HepG2 (cell line): ENCODE results near the gene UCKL1. TPM values are rescaled to one million over a fixed set of nuclear protein-coding genes. Genes with fewer than 3 reads are reported as not detected.

ENCODE experiments used
- ATAC-seq: fragments of 200-7000 bp; cut with Tn5 transposase; 3 replicates; pipeline ENCODE4 v1.9.1; 2020; ENCODE audit warnings: mild to moderate bottlenecking, moderate library complexity
- BruUV-seq: library from RNA; stranded (reverse); fragments of 400-500 nt; replicated peaks from 2 replicates; lab custom pipeline; 2021; lab: Mats Ljungman, UMichigan
- CTCF ChIA-PET: fragments of 300-600 bp; formaldehyde crosslinking; extraction: SDS; loops from one replicate; lab custom pipeline; 2021; ENCODE audit warnings: low total read pairs, inconsistent platforms, low intra/inter-chr PET ratio; lab: Yijun Ruan, JAX
- POLR2A ChIA-PET: fragments of 350-600 bp; sonication (Branson Sonifier 250); formaldehyde crosslinking; loops from one replicate; lab custom pipeline; 2020; ENCODE audit warnings: antibody characterized with exemption, inconsistent platforms; lab: Yijun Ruan, JAX
- DNase-seq: peaks from one replicate; pipeline ENCODE4 v3.0.0-alpha.2; 2015; ENCODE audit warnings: low spot score
- FAIRE-seq: peaks from 3 replicates; lab custom pipeline; 2011; peaks lifted over from hg19 to GRCh38; lab: Jason Lieb, UNC
- H2AFZ ChIP-seq: one replicate; pipeline ENCODE4 v1.6.1; 2011; ENCODE audit warnings: low read length, inconsistent platforms
- H3K27ac ChIP-seq: fragments of 300-600 bp; 3 replicates; pipeline ENCODE4 v1.8.0; 2011; ENCODE audit warnings: mixed run types, mild to moderate bottlenecking, mixed read lengths, low read length, inconsistent platforms; ENCODE audit not compliant: insufficient read depth; ENCODE audit errors: extremely low read length
- H3K27me3 ChIP-seq, 2 experiments: fragments of 200-600 bp in 1 of 2; 2 replicates in 1 of 2; 3 replicates in 1 of 2; pipeline versions ENCODE4 v1.6.0 to v1.8.0; 2011; ENCODE audit warnings: low read length in 2 of 2, mild to moderate bottlenecking in 2 of 2, moderate library complexity in 2 of 2, inconsistent platforms in 1 of 2; ENCODE audit not compliant: insufficient read depth in 2 of 2, control insufficient read depth in 1 of 2
- H3K36me3 ChIP-seq, 2 experiments: fragments of 200-600 bp in 1 of 2; replicated peaks in 1 of 2; 2 replicates in 1 of 2; 3 replicates in 1 of 2; pipeline versions ENCODE4 v1.5.1 to v1.8.0; 2011; ENCODE audit warnings: low read length in 2 of 2, inconsistent platforms in 1 of 2; ENCODE audit not compliant: insufficient read depth in 2 of 2, control insufficient read depth in 1 of 2
- H3K4me1 ChIP-seq: 2 replicates; pipeline ENCODE4 v1.5.1; 2012; ENCODE audit warnings: low read length, inconsistent platforms; ENCODE audit not compliant: insufficient read depth
- H3K4me2 ChIP-seq: 2 replicates; pipeline ENCODE4 v1.6.0; 2011; ENCODE audit warnings: low read depth, low read length, inconsistent platforms
- H3K4me3 ChIP-seq, 3 experiments: fragments of 200-600 bp in 1 of 3; sonication (generic), shearing (Covaris generic) in 1 of 3; replicated peaks in 1 of 3; 2 replicates each; pipeline ENCODE4 v1.5.1; 2011 to 2016; ENCODE audit warnings: low read length in 3 of 3, inconsistent platforms in 2 of 3, low read depth in 2 of 3, mild to moderate bottlenecking in 2 of 3, control low read depth in 1 of 3, mixed read lengths in 1 of 3; ENCODE audit not compliant: insufficient read depth in 1 of 3
- H3K79me2 ChIP-seq: one replicate; pipeline ENCODE4 v1.6.1; 2011; ENCODE audit warnings: low read length, inconsistent platforms; ENCODE audit not compliant: insufficient read depth
- H3K9ac ChIP-seq: 2 replicates; pipeline ENCODE4 v1.6.0; 2011; ENCODE audit warnings: mild to moderate bottlenecking, low read depth, low read length, inconsistent platforms; ENCODE audit not compliant: insufficient read depth
- H3K9me3 ChIP-seq: 2 replicates; pipeline ENCODE4 v1.5.1; 2012; ENCODE audit warnings: mild to moderate bottlenecking, low read length
- H4K20me1 ChIP-seq: 2 replicates; pipeline ENCODE4 v1.6.0; 2011; ENCODE audit warnings: inconsistent platforms, mild to moderate bottlenecking, low read length, moderate library complexity; ENCODE audit not compliant: insufficient read depth
- FOXK2 ChIP-seq: fragments of 450-650 bp; IDR thresholded peaks from 2 replicates; pipeline ENCODE4 v1.6.1; 2016
- HDAC1 ChIP-seq: sonication (generic); formaldehyde crosslinking; IDR thresholded peaks from 2 replicates; pipeline ENCODE4 v1.5.1; 2020; ENCODE audit warnings: mild to moderate bottlenecking, missing genetic modification reagents
- HOXA3 ChIP-seq: sonication (generic); formaldehyde crosslinking; IDR thresholded peaks from 2 replicates; pipeline ENCODE4 v1.5.0; 2020; ENCODE audit warnings: missing genetic modification reagents
- KLF11 ChIP-seq: IDR thresholded peaks from 2 replicates; pipeline ENCODE4 v1.6.1; 2016; ENCODE audit warnings: missing compliant biosample characterization
- NFAT5 ChIP-seq: sonication (generic); formaldehyde crosslinking; IDR thresholded peaks from 2 replicates; pipeline ENCODE4 v1.4.0; 2020; ENCODE audit warnings: missing genetic modification reagents
- YEATS2 ChIP-seq: sonication (generic); formaldehyde crosslinking; IDR thresholded peaks from 2 replicates; pipeline ENCODE4 v1.4.0; 2020; ENCODE audit warnings: missing genetic modification reagents, borderline replicate concordance
- ZBTB34 ChIP-seq: sonication (generic); formaldehyde crosslinking; IDR thresholded peaks from 2 replicates; pipeline ENCODE4 v1.8.0; 2022; ENCODE audit warnings: mild to moderate bottlenecking, missing genetic modification reagents
- ZNF883 ChIP-seq: sonication (generic); formaldehyde crosslinking; IDR thresholded peaks from 2 replicates; pipeline ENCODE4 v1.5.1; 2020; ENCODE audit warnings: mild to moderate bottlenecking, missing genetic modification reagents; ENCODE audit errors: not compliant biosample characterization
- ZSCAN22 ChIP-seq: sonication (generic); formaldehyde crosslinking; IDR thresholded peaks from 2 replicates; pipeline ENCODE4 v1.4.0; 2020; ENCODE audit warnings: mild to moderate bottlenecking, missing genetic modification reagents
- WGBS: methylation state at CpG from one replicate; pipeline ENCODE4 v1.1.6; 2017; ENCODE audit warnings: low lambda C conversion rate; 5-methylcytosine and 5-hydroxymethylcytosine counted together
- in situ Hi-C: cut with HindIII; loops from 2 replicates; pipeline ENCODE4 v1.10.0; 2017; ENCODE audit warnings: low pct_unique_long_range_greater_than_20kb; ENCODE audit not compliant: extremely low pct_ligation_motif_present
- intact Hi-C: fragments of 100-400 bp; cut with micrococcal nuclease; formaldehyde crosslinking; loops from one replicate; pipeline ENCODE4 v1.10.0; 2022; ENCODE audit not compliant: unreplicated experiment
- polyA plus RNA-seq, 8 experiments: library from polyadenylated mRNA; depleted of rRNA in 3 of 8; stranded (reverse) in 7 of 8; unstranded in 1 of 8; fragments of >200 nt; fragmentation: Illumina TruSeq in 4 of 8; extraction: Trizol in 4 of 8; gene quantifications; 2 replicates each; pipeline versions ENCODE4 v1.2.1 to v1.2.3, GENCODE V29; 2011 to 2016; ENCODE audit warnings: low read depth in 4 of 8, missing spikeins in 1 of 8, mixed read lengths in 1 of 8; ENCODE audit not compliant: insufficient read depth in 1 of 8
- total RNA-seq, 5 experiments: library from RNA; depleted of rRNA; stranded (reverse); fragments of >200 nt; fragmentation: Illumina TruSeq; extraction: Trizol; gene quantifications; 2 replicates each; pipeline ENCODE4 v1.2.3, GENCODE V29; 2016; ENCODE audit warnings: low read depth in 1 of 5
- TF ChIP-seq, protein P1 (sequence below): sonication (generic); formaldehyde crosslinking; IDR thresholded peaks from 2 replicates; pipeline ENCODE4 v1.5.1; 2020; ENCODE audit warnings: mild to moderate bottlenecking, missing genetic modification reagents, moderate library complexity

The UCKL1 gene
- total and polyA plus RNA-seq, 2 of the 13 experiments (the other 11 are each of a cell fraction or from before 2014, with no cell fraction given): 50.2 to 126 TPM

DNA sequence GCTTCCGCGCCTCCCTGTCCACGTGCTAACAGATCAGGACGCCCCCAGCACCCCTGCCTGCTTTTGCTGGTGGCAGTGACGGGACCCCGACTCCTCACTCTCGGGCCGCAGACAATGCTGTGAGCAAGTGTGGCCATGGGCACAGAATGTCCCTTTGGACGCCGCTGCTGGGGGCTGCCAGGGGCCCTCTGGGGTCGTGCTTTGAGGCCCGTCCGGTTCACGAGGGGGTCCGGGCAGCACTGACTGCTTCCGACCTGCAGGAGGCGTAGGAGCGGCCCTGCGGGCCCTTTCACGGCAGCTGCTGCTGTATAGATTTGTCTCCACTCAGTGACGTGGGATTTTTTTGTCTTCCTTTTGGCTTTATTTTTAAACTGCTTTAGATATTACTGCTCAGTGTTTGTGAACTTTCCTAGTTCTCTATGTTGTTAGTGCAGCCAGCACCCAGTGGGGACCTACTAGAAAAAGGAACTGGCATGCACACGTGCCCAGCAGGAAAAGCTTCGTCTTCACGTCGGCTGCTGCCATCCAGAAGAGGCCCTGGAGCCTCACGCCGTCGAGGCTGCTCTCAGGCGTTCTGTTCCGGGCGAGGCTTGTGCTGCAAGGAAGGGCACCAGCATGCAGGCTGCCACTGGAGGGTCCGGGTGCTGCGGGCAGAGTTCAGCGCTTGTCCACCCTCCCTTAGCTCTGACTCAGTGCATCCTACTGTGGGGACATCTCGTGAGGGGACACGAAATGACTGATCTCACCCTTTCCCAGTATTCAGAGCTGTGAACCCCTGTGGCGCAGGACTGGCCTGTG, 21.7 kb downstream of the UCKL1 start (continued):
- TF ChIP-seq ZBTB34: no peak
- TF ChIP-seq YEATS2: no peak
- no peak for TF ChIP-seq ZNF883
- TF ChIP-seq, protein P1, sequence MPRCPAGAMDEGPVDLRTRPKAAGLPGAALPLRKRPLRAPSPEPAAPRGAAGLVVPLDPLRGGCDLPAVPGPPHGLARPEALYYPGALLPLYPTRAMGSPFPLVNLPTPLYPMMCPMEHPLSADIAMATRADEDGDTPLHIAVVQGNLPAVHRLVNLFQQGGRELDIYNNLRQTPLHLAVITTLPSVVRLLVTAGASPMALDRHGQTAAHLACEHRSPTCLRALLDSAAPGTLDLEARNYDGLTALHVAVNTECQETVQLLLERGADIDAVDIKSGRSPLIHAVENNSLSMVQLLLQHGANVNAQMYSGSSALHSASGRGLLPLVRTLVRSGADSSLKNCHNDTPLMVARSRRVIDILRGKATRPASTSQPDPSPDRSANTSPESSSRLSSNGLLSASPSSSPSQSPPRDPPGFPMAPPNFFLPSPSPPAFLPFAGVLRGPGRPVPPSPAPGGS (CRISPR knock-in tag): no peak
- TF ChIP-seq ZSCAN22 (CRISPR knock-in tag): no peak
- no peak for TF ChIP-seq KLF11 (CRISPR knock-in tag)
- TF ChIP-seq HDAC1: no peak
- TF ChIP-seq FOXK2: no peak

DNA sequence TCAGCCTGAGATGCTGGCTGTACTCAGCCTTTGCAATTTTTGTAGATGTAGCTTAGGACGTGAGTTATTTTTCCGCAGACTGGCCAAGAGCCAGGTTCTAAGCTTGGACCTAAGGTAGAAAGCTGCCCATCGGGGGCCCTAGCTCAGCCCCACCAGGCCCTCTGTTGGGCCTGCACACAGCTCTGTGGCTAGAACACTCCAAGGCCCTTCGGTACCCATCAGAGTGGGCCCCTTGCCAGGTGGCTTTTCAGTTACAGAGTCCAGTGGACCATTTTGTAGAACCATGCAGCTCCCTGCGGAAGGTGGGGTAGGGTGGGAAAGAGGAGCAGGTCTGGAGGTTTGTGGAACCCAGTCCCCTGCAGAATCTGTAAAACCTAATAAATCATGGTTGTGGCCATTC, 22.6 kb downstream of the UCKL1 start:
- no peaks in the 10 kb centered on the region for H3K79me2 ChIP-seq
- POLR2A ChIA-PET: interaction anchor here (0.9 kb wide), 1 partner anchor 25 kb away, joined by 3 read pairs; no protein-coding TSS in a partner anchor
- 97% methylated on average over 5 of the region's 5 CpGs for WGBS
- TF ChIP-seq HOXA3 (CRISPR knock-in tag): no peak
- no peak for TF ChIP-seq NFAT5 (CRISPR knock-in tag)
- TF ChIP-seq, all 625 proteins: peak for 0
- no peak for ATAC-seq
- no TSS peak for BruUV-seq
- FAIRE-seq: no peak
- no peak for DNase-seq
- CTCF ChIA-PET: interaction anchor here (1.5 kb wide), 1 partner anchor 41 kb away, joined by 9 read pairs; no protein-coding TSS in a partner anchor
- Histone ChIP-seq H3K4me3 (no peak overlapping the region), H2AFZ (no peak overlapping the region), H3K4me1 (no peaks in the 10 kb centered on the region), H3K27me3 (no peaks in the 10 kb centered on the region), H3K36me3 (peaks cover 51 to 72% of the 10 kb centered on the region in 2 experiments), H3K4me2 (no peak overlapping the region), H4K20me1 (peaks cover 4% of the 10 kb centered on the region; the same call in 1 of the 2 replicates), H3K9me3 (no peaks in the 10 kb centered on the region), H3K9ac (no peak overlapping the region), H3K27ac (no peak overlapping the region)
- intact Hi-C loops (no loop called here), in situ Hi-C loops (no loop called here)
